Endothelial cell of umbilical vein (primary cell): ENCODE measurements around the gene CAND1. TPM values are rescaled to one million over a fixed set of nuclear protein-coding genes. Genes with fewer than 3 reads are reported as not detected.

Experiments used
- BruUV-seq: library from RNA; stranded (reverse); fragments of 400-500 nt; replicated peaks from 2 replicates; lab custom pipeline; 2021; lab: Mats Ljungman, UMichigan
- CTCF ChIA-PET: fragments of 300-600, 350-600 bp; sonication (Branson Sonifier 250); formaldehyde crosslinking; loops from one replicate; lab custom pipeline; 2021; ENCODE audit warnings: antibody characterized with exemption, inconsistent platforms; lab: Charles Lee
- POLR2A ChIA-PET: fragments of 300-600, 350-600 bp; sonication (Branson Sonifier 250); formaldehyde crosslinking; loops from one replicate; lab custom pipeline; 2021; ENCODE audit warnings: antibody characterized with exemption, inconsistent platforms; lab: Charles Lee
- DNase-seq: peaks from one replicate; pipeline ENCODE4 v3.0.0-alpha.2; 2011; ENCODE audit warnings: low read depth, low spot score
- FAIRE-seq: peaks from 2 replicates; lab custom pipeline; 2011; peaks lifted over from hg19 to GRCh38; lab: Jason Lieb, UNC
- H2AFZ ChIP-seq: 2 replicates; pipeline ENCODE4 v1.6.0; 2012; ENCODE audit warnings: low read depth, low read length, control low read depth, inconsistent platforms
- H3K27ac ChIP-seq: 2 replicates; pipeline ENCODE4 v1.5.1; 2011; ENCODE audit warnings: low read depth, mild to moderate bottlenecking, control low read depth, low read length, moderate library complexity; ENCODE audit not compliant: insufficient read depth
- H3K27me3 ChIP-seq, 2 experiments: 2 replicates each; pipeline versions ENCODE4 v1.6.0 to v1.6.1; 2011; ENCODE audit warnings: low read length in 2 of 2, mixed read lengths in 1 of 2; ENCODE audit not compliant: control insufficient read depth in 2 of 2, insufficient read depth in 2 of 2
- H3K36me3 ChIP-seq, 2 experiments: 2 replicates in 1 of 2; 3 replicates in 1 of 2; pipeline ENCODE4 v1.5.1; 2011; ENCODE audit warnings: low read length in 2 of 2, mild to moderate bottlenecking in 1 of 2, moderate library complexity in 1 of 2; ENCODE audit not compliant: control insufficient read depth in 2 of 2, insufficient read depth in 2 of 2; ENCODE audit errors: extremely low read depth in 1 of 2
- H3K4me1 ChIP-seq: 3 replicates; pipeline ENCODE4 v1.5.1; 2011; ENCODE audit warnings: mild to moderate bottlenecking, low read length; ENCODE audit not compliant: control insufficient read depth, insufficient read depth; ENCODE audit errors: extremely low read depth
- H3K4me2 ChIP-seq: 2 replicates; pipeline ENCODE4 v1.6.1; 2011; ENCODE audit warnings: low read length, control low read depth, mixed read lengths; ENCODE audit not compliant: insufficient read depth
- H3K4me3 ChIP-seq, 3 experiments: fragments of 200-600 bp in 1 of 3; sonication (generic), shearing (Covaris generic) in 1 of 3; replicated peaks in 1 of 3; 2 replicates each; pipeline ENCODE4 v1.5.1; 2011 to 2016; ENCODE audit warnings: control low read depth in 3 of 3, low read length in 3 of 3, mild to moderate bottlenecking in 2 of 3, inconsistent platforms in 1 of 3, low read depth in 1 of 3, moderate library complexity in 1 of 3; ENCODE audit not compliant: insufficient read depth in 1 of 3
- H3K79me2 ChIP-seq: 2 replicates; pipeline ENCODE4 v1.6.0; 2012; ENCODE audit warnings: low read length, inconsistent platforms; ENCODE audit not compliant: control insufficient read depth, insufficient read depth
- H3K9ac ChIP-seq: replicated peaks from 2 replicates; pipeline ENCODE3; 2011; ENCODE audit warnings: low read length, control low read depth; ENCODE audit not compliant: insufficient read depth; ENCODE audit errors: extremely low read depth
- H3K9me1 ChIP-seq: replicated peaks from 3 replicates; pipeline ENCODE4 v1.6.0; 2011; ENCODE audit warnings: mild to moderate bottlenecking, low read length; ENCODE audit not compliant: control insufficient read depth, insufficient read depth; ENCODE audit errors: extremely low read depth
- H3K9me3 ChIP-seq: replicated peaks from 2 replicates; pipeline ENCODE4 v1.5.1; 2012; ENCODE audit warnings: low read length, inconsistent platforms; ENCODE audit not compliant: control insufficient read depth, insufficient read depth
- H4K20me1 ChIP-seq: replicated peaks from 2 replicates; pipeline ENCODE3; 2011; ENCODE audit warnings: mild to moderate bottlenecking, low read length; ENCODE audit not compliant: control insufficient read depth, insufficient read depth; ENCODE audit errors: extremely low read depth
- EZH2 ChIP-seq: IDR thresholded peaks from 2 replicates; pipeline ENCODE4 v1.6.1; 2012; ENCODE audit warnings: borderline replicate concordance, low read depth, mild to moderate bottlenecking, moderate library complexity, low read length, inconsistent platforms; ENCODE audit not compliant: severe bottlenecking
- FOS ChIP-seq: IDR thresholded peaks from 2 replicates; pipeline ENCODE4 v1.6.1; 2011; ENCODE audit warnings: mild to moderate bottlenecking, low read length, moderate library complexity, borderline replicate concordance; ENCODE audit not compliant: insufficient read depth
- GATA2 ChIP-seq: IDR thresholded peaks from 2 replicates; pipeline ENCODE4 v1.7.0; 2011; ENCODE audit warnings: low read depth, mild to moderate bottlenecking, moderate library complexity, mixed read lengths, low read length; ENCODE audit not compliant: insufficient read length, insufficient read depth
- JUN ChIP-seq: IDR thresholded peaks from 2 replicates; pipeline ENCODE4 v1.6.1; 2011; ENCODE audit warnings: borderline replicate concordance, low read depth; ENCODE audit not compliant: insufficient read length, insufficient read depth
- MYC ChIP-seq: IDR thresholded peaks from one replicate; pipeline ENCODE4 v1.6.1; 2011; ENCODE audit warnings: mild to moderate bottlenecking, low read depth, low read length
- POLR2A ChIP-seq: IDR thresholded peaks from 2 replicates; pipeline ENCODE4 v1.6.1; 2012; ENCODE audit warnings: low read depth, mild to moderate bottlenecking, control low read depth, low read length
- POLR2AphosphoS5 ChIP-seq: IDR thresholded peaks from 2 replicates; pipeline ENCODE4 v1.6.1; 2012; ENCODE audit warnings: low read depth, mild to moderate bottlenecking, control low read depth, low read length, moderate library complexity; ENCODE audit not compliant: insufficient read depth
- dilution Hi-C: fragments of 300-500 bp; cut with MboI; formaldehyde crosslinking; loops from one replicate; pipeline ENCODE4 v1.15.0; 2019; ENCODE audit warnings: low sequenced_read_pairs; ENCODE audit not compliant: extremely low pct_ligation_motif_present
- intact Hi-C: fragments of 100-400 bp; cut with micrococcal nuclease; formaldehyde crosslinking; loops from one replicate; pipeline ENCODE4 v1.10.0; 2022
- polyA plus RNA-seq, 4 experiments: library from polyadenylated mRNA; depleted of rRNA in 3 of 4; stranded (reverse) in 3 of 4; unstranded in 1 of 4; fragments of >200 nt; gene quantifications; 2 replicates each; pipeline versions ENCODE4 v1.2.1 to v1.2.3, GENCODE V29; 2011 to 2012; ENCODE audit warnings: missing spikeins in 1 of 4
- total RNA-seq: library from RNA; stranded (reverse); gene quantifications from 2 replicates; pipeline ENCODE4 v1.2.3, GENCODE V29; 2021
- TF ChIP-seq, protein P1 (sequence below): IDR thresholded peaks from 2 replicates; pipeline ENCODE4 v1.6.1; 2011; ENCODE audit not compliant: insufficient read depth, insufficient read length
- TF ChIP-seq, protein P2 (sequence below), 2 donors: IDR thresholded peaks; 1 replicate in 1 of 2; 2 replicates in 1 of 2; pipeline ENCODE4 v1.5.1; 2011; ENCODE audit warnings: low read length in 2 of 2, mild to moderate bottlenecking in 2 of 2, moderate library complexity in 2 of 2, control low read depth in 1 of 2, inconsistent platforms in 1 of 2, low read depth in 1 of 2; ENCODE audit not compliant: insufficient read depth in 1 of 2; ENCODE audit errors: extremely low read depth in 1 of 2

The CAND1 gene
- total and polyA plus RNA-seq, 2 donors (not counting 3 experiments of a cell fraction or from before 2014, with no cell fraction given) = 28.3 to 128 TPM

DNA sequence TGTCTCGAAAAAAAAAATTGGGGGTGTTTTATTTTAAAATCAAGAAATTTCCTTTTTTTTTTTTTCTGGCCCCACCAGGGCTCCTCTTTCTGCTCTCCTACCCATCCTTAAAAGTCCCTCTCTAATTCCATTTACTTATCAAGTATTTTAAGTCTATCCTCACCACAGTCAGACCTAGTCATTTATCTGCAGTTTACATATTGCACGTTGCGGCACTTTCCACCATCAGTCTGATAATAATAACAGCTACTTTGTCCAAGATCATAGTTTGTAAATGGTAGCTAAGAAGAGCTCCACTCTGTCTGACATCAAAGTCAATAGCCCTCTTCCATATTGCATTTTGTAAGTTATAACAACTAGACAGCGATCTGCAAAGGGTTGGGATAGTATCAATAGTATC, 23.6 kb upstream of the CAND1 start:
- no peaks in the 10 kb centered on the region for H3K79me2 ChIP-seq
- H2AFZ ChIP-seq = no peak overlapping the region
- H3K9ac ChIP-seq = no peak overlapping the region
- no peaks in the 10 kb centered on the region for H3K9me3 ChIP-seq
- H3K27me3 ChIP-seq = no peaks in the 10 kb centered on the region
- H3K27ac ChIP-seq = no peak overlapping the region
- no peaks in the 10 kb centered on the region for H3K4me1 ChIP-seq
- H3K4me3 ChIP-seq = no peak overlapping the region
- CTCF ChIA-PET = no interaction called here
- no peaks in the 10 kb centered on the region for H4K20me1 ChIP-seq
- no peaks in the 10 kb centered on the region for H3K36me3 ChIP-seq
- FAIRE-seq = no peak
- POLR2A ChIA-PET = no interaction called here
- no peaks in the 10 kb centered on the region for H3K9me1 ChIP-seq
- no peak for TF ChIP-seq JUN
- no peak for TF ChIP-seq POLR2A
- no peak for TF ChIP-seq MYC
- no peak for TF ChIP-seq GATA2
- TF ChIP-seq FOS = no peak
- TF ChIP-seq, protein P1, sequence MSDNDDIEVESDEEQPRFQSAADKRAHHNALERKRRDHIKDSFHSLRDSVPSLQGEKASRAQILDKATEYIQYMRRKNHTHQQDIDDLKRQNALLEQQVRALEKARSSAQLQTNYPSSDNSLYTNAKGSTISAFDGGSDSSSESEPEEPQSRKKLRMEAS = no peak
- TF ChIP-seq EZH2 = no peak
- no peak for TF ChIP-seq POLR2AphosphoS5
- TF ChIP-seq, protein P2, sequence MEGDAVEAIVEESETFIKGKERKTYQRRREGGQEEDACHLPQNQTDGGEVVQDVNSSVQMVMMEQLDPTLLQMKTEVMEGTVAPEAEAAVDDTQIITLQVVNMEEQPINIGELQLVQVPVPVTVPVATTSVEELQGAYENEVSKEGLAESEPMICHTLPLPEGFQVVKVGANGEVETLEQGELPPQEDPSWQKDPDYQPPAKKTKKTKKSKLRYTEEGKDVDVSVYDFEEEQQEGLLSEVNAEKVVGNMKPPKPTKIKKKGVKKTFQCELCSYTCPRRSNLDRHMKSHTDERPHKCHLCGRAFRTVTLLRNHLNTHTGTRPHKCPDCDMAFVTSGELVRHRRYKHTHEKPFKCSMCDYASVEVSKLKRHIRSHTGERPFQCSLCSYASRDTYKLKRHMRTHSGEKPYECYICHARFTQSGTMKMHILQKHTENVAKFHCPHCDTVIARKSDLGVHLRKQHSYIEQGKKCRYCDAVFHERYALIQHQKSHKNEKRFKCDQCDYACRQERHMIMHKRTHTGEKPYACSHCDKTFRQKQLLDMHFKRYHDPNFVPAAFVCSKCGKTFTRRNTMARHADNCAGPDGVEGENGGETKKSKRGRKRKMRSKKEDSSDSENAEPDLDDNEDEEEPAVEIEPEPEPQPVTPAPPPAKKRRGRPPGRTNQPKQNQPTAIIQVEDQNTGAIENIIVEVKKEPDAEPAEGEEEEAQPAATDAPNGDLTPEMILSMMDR (IDR thresholded peaks at IDR 0.05; ENCODE audit: extremely low read depth in 1 of 2, insufficient read depth in 1 of 2, low read depth in 1 of 2, low read length in 2 of 2) = no peak
- intact Hi-C loops (no loop called here), dilution Hi-C loops (no loop called here)
- no TSS peak for BruUV-seq
- H3K4me2 ChIP-seq = no peak overlapping the region
- no peak for DNase-seq
